Loucy (cell line): ENCODE results near the gene FFAR1.

Experiments
- EZH2phosphoT487 ChIP-seq: fragments of 200-600 bp; IDR thresholded peaks from 2 replicates; pipeline ENCODE4 v1.6.1; 2018; ENCODE audit warnings: antibody characterized with exemption, mild to moderate bottlenecking, moderate library complexity, borderline replicate concordance
- TF ChIP-seq, protein P1 (sequence below): fragments of 200-600 bp; sonication (generic); conservative IDR thresholded peaks from 2 replicates; pipeline ENCODE4 v1.5.1; 2014; ENCODE audit warnings: mild to moderate bottlenecking, antibody characterized with exemption, low read length

- TF ChIP-seq, protein P1, sequence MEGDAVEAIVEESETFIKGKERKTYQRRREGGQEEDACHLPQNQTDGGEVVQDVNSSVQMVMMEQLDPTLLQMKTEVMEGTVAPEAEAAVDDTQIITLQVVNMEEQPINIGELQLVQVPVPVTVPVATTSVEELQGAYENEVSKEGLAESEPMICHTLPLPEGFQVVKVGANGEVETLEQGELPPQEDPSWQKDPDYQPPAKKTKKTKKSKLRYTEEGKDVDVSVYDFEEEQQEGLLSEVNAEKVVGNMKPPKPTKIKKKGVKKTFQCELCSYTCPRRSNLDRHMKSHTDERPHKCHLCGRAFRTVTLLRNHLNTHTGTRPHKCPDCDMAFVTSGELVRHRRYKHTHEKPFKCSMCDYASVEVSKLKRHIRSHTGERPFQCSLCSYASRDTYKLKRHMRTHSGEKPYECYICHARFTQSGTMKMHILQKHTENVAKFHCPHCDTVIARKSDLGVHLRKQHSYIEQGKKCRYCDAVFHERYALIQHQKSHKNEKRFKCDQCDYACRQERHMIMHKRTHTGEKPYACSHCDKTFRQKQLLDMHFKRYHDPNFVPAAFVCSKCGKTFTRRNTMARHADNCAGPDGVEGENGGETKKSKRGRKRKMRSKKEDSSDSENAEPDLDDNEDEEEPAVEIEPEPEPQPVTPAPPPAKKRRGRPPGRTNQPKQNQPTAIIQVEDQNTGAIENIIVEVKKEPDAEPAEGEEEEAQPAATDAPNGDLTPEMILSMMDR: no peak
- TF ChIP-seq EZH2phosphoT487: no peak
These were observed 1.4 kb downstream of the FFAR1 start for GRCh38 chr19:35348911-35349611.
